ENCODE measurements around the gene SCAMP4. TPM values are rescaled to one million over a fixed set of nuclear protein-coding genes. Genes with fewer than 3 reads are reported as not detected.

The SCAMP4 gene
- total RNA-seq, 1 experiment from 2014 or later, result 63.3 TPM

- H3K79me2 ChIP-seq (ENCODE audit: insufficient read depth, low read length), result peaks cover 63% of the 10 kb centered on the region
- intact Hi-C loops (cut with micrococcal nuclease), result no loop called here
- H3K9me3 ChIP-seq (ENCODE audit: control insufficient read depth in 1 of 2, insufficient read depth in 1 of 2, low read depth in 1 of 2, low read length in 2 of 2), result no peaks in the 10 kb centered on the region
- no peaks in the 10 kb centered on the region for H3K9me2 ChIP-seq (ENCODE audit: insufficient read depth)
- CTCF ChIA-PET, result no interaction called here
- no peak overlapping the region for H3K27ac ChIP-seq (ENCODE audit: low read depth, low read length)
- H3K27me3 ChIP-seq (ENCODE audit: insufficient read depth, low read length), result no peaks in the 10 kb centered on the region
- BruUV-seq (replicated peaks), result no TSS peak
- DNase-seq (ENCODE audit: low read depth, low spot score), result no peak
- H2AFZ ChIP-seq (ENCODE audit: low read depth, low read length, poor library complexity, severe bottlenecking), result no peak overlapping the region
- no peak for ATAC-seq
- H3K9ac ChIP-seq (ENCODE audit: low read length), result no peak overlapping the region
- POLR2A ChIA-PET, result no interaction called here
- no peak overlapping the region for H3K4me3 ChIP-seq (replicated peaks in 1 of 2; ENCODE audit: low read depth in 1 of 2, low read length in 2 of 2)
- no peak overlapping the region for H3K4me2 ChIP-seq (ENCODE audit: low read length)
- H4K20me1 ChIP-seq (ENCODE audit: insufficient read depth), result no peaks in the 10 kb centered on the region
- TF ChIP-seq EZH2 (IDR thresholded peaks at IDR 0.05), result no peak
- no peak for TF ChIP-seq FOSL1 (IDR thresholded peaks at IDR 0.05; ENCODE audit: low read depth)
- TF ChIP-seq POLR2A (IDR thresholded peaks at IDR 0.05; ENCODE audit: borderline replicate concordance, extremely low read depth, insufficient read depth, insufficient read length), result no peak
- no peak for TF ChIP-seq EZH2phosphoT487 (IDR thresholded peaks at IDR 0.05; ENCODE audit: borderline replicate concordance)
- TF ChIP-seq ZBTB33 (IDR thresholded peaks at IDR 0.05; ENCODE audit: extremely low read depth, insufficient replicate concordance, low read length), result no peak
- no peak for TF ChIP-seq RAD21 (IDR thresholded peaks at IDR 0.05; ENCODE audit: low read depth)
- TF ChIP-seq SRF (IDR thresholded peaks at IDR 0.05; ENCODE audit: low read depth), result no peak
- no peak for TF ChIP-seq CBX3 (IDR thresholded peaks at IDR 0.05; ENCODE audit: low read depth)
- no peak for TF ChIP-seq TCF7L2 (IDR thresholded peaks at IDR 0.05; ENCODE audit: borderline replicate concordance, extremely low read depth, insufficient read depth, insufficient read length)
- TF ChIP-seq CTCF (IDR thresholded peaks at IDR 0.05 in 2 of 3, conservative IDR thresholded peaks at IDR 0.05 in 1 of 3; ENCODE audit: borderline replicate concordance in 1 of 3, insufficient read depth in 1 of 3, low read depth in 2 of 3, low read length in 2 of 3), result no peak
- no peak for TF ChIP-seq ZFX (IDR thresholded peaks at IDR 0.05)
- TF ChIP-seq SIN3A (IDR thresholded peaks at IDR 0.05; ENCODE audit: low read depth), result no peak
- TF ChIP-seq ELF1 (IDR thresholded peaks at IDR 0.05; ENCODE audit: borderline replicate concordance, low read depth), result no peak
- TF ChIP-seq ZNF274 (IDR thresholded peaks at IDR 0.05; ENCODE audit: low read depth, low read length), result no peak
- no peak for TF ChIP-seq SP1 (IDR thresholded peaks at IDR 0.05; ENCODE audit: low read depth)
- TF ChIP-seq MAX (IDR thresholded peaks at IDR 0.05), result no peak
- TF ChIP-seq REST (IDR thresholded peaks at IDR 0.05; ENCODE audit: low read depth), result no peak
- no peak for TF ChIP-seq POLR2AphosphoS5 (IDR thresholded peaks at IDR 0.05; ENCODE audit: low read depth, low read length)
- no peak for TF ChIP-seq ATF3 (IDR thresholded peaks at IDR 0.05)
- no peak for TF ChIP-seq CEBPB (IDR thresholded peaks at IDR 0.05; ENCODE audit: low read depth)
- H3K4me1 ChIP-seq (ENCODE audit: control insufficient read depth in 1 of 2, insufficient read depth in 2 of 2, low read length in 2 of 2), result no peaks in the 10 kb centered on the region
- H3K36me3 ChIP-seq (ENCODE audit: control insufficient read depth in 1 of 2, insufficient read depth in 2 of 2, low read length in 2 of 2), result peaks cover 11 to 14% of the 10 kb centered on the region in 2 experiments; a peak in 3 of 4 replicates
- RAD21 ChIA-PET (ENCODE audit: low non-redundant PET in 1 of 2, low total read pairs in 2 of 2, uncharacterized antibody in 2 of 2, unreplicated experiment in 2 of 2), result no interaction called here
These were observed 8.8 kb downstream of the SCAMP4 start for GRCh38 chr19:1913781-1914577.

All from HCT116 (cell line).